H1 (cell line): ENCODE data around the gene CEBPG. TPM values are rescaled to one million over a fixed set of nuclear protein-coding genes. Genes with fewer than 3 reads are reported as not detected.

Source experiments
- CTCF ChIA-PET: fragments of 300-600 bp; sonication (Branson Sonifier 250); formaldehyde crosslinking; loops from one replicate; lab custom pipeline; 2021; ENCODE audit not compliant: partially characterized antibody; lab: Charles Lee
- POLR2A ChIA-PET: fragments of 300-600 bp; sonication (Branson Sonifier 250); formaldehyde crosslinking; loops from one replicate; lab custom pipeline; 2021; ENCODE audit warnings: inconsistent platforms; ENCODE audit not compliant: partially characterized antibody; lab: Charles Lee
- DNase-seq, 2 experiments: peaks; one replicate each; pipeline versions ENCODE4 v3.0.0 to v3.0.0-alpha.2; 2010 to 2022; ENCODE audit warnings: low spot score in 2 of 2, low read depth in 1 of 2, mixed read lengths in 1 of 2
- FAIRE-seq: peaks from 2 replicates; lab custom pipeline; 2011; peaks lifted over from hg19 to GRCh38; lab: Jason Lieb, UNC
- H2AFZ ChIP-seq: 2 replicates; pipeline ENCODE4 v1.8.1; 2012; ENCODE audit warnings: low read length, inconsistent platforms
- H2AK5ac ChIP-seq: 2 replicates; pipeline ENCODE4 v1.6.1; 2013; ENCODE audit warnings: low read depth, low read length
- H2BK120ac ChIP-seq: replicated peaks from 2 replicates; pipeline ENCODE3; 2013; ENCODE audit warnings: low read depth, low read length, inconsistent platforms
- H2BK12ac ChIP-seq: 2 replicates; pipeline ENCODE4 v1.6.1; 2013; ENCODE audit warnings: low read depth, low read length
- H2BK15ac ChIP-seq: 2 replicates; pipeline ENCODE4 v1.6.1; 2013; ENCODE audit warnings: low read length
- H2BK20ac ChIP-seq: 2 replicates; pipeline ENCODE4 v1.6.1; 2013; ENCODE audit warnings: low read length
- H2BK5ac ChIP-seq: 2 replicates; pipeline ENCODE4 v1.6.1; 2013; ENCODE audit warnings: low read depth, low read length
- H3K14ac ChIP-seq: 2 replicates; pipeline ENCODE4 v1.6.1; 2013; ENCODE audit warnings: inconsistent platforms; ENCODE audit not compliant: insufficient read length
- H3K18ac ChIP-seq: 2 replicates; pipeline ENCODE4 v1.6.1; 2013; ENCODE audit warnings: low read length; ENCODE audit errors: extremely low read depth
- H3K23ac ChIP-seq: 2 replicates; pipeline ENCODE4 v1.6.1; 2013; ENCODE audit warnings: inconsistent platforms; ENCODE audit not compliant: insufficient read length
- H3K23me2 ChIP-seq: 2 replicates; pipeline ENCODE4 v1.6.1; 2013; ENCODE audit warnings: low read depth, low read length
- H3K27ac ChIP-seq: 2 replicates; pipeline ENCODE4 v1.6.1; 2011; ENCODE audit warnings: low read depth, low read length, inconsistent platforms
- H3K27me3 ChIP-seq, 4 experiments: replicated peaks in 1 of 4; 1 replicate in 1 of 4; 2 replicates in 3 of 4; pipeline versions ENCODE4 v1.6.1 to v1.8.1; 2011 to 2013; ENCODE audit warnings: low read length in 3 of 4, mild to moderate bottlenecking in 3 of 4, inconsistent platforms in 2 of 4, mixed read lengths in 2 of 4, moderate library complexity in 1 of 4; ENCODE audit not compliant: control insufficient read depth in 3 of 4, insufficient read depth in 3 of 4; ENCODE audit errors: extremely low read depth in 1 of 4
- H3K36me3 ChIP-seq, 4 experiments: 2 replicates each; pipeline versions ENCODE4 v1.6.1 to v1.8.1; 2011 to 2013; ENCODE audit warnings: mild to moderate bottlenecking in 4 of 4, low read length in 3 of 4, moderate library complexity in 2 of 4, control low read depth in 1 of 4, inconsistent platforms in 1 of 4; ENCODE audit not compliant: insufficient read depth in 4 of 4, control insufficient read depth in 2 of 4
- H3K4ac ChIP-seq: replicated peaks from 2 replicates; pipeline ENCODE3; 2013; ENCODE audit warnings: low read length, low read depth, mixed read lengths, inconsistent platforms; ENCODE audit not compliant: insufficient read length
- H3K4me1 ChIP-seq, 4 experiments: replicated peaks in 1 of 4; 1 replicate in 1 of 4; 2 replicates in 3 of 4; pipeline versions ENCODE4 v1.6.1 to v1.8.1; 2011 to 2013; ENCODE audit warnings: low read length in 3 of 4, inconsistent platforms in 2 of 4, mixed read lengths in 1 of 4; ENCODE audit not compliant: insufficient read depth in 4 of 4, control insufficient read depth in 3 of 4
- H3K4me2 ChIP-seq, 2 experiments: 2 replicates each; pipeline versions ENCODE4 v1.6.1 to v1.8.1; 2011 to 2013; ENCODE audit warnings: low read depth in 2 of 2, low read length in 2 of 2, control low read depth in 1 of 2, inconsistent platforms in 1 of 2, mild to moderate bottlenecking in 1 of 2; ENCODE audit not compliant: insufficient read depth in 1 of 2
- H3K4me3 ChIP-seq, 4 experiments: fragments of 200-600, 300-600 bp in 1 of 4; sonication (generic), shearing (Covaris generic), sonication (Bioruptor Twin) in 1 of 4; 2 replicates each; pipeline versions ENCODE4 v1.5.1 to v1.8.1; 2011 to 2016; ENCODE audit warnings: low read length in 4 of 4, low read depth in 3 of 4, control low read depth in 2 of 4, inconsistent platforms in 2 of 4, mild to moderate bottlenecking in 2 of 4, mixed read lengths in 1 of 4, moderate library complexity in 1 of 4; ENCODE audit not compliant: insufficient read depth in 2 of 4; ENCODE audit errors: extremely low read depth in 1 of 4
- H3K56ac ChIP-seq: replicated peaks from 2 replicates; pipeline ENCODE3; 2013; ENCODE audit warnings: low read depth, mild to moderate bottlenecking, mixed read lengths, low read length, inconsistent platforms; ENCODE audit not compliant: insufficient read length
- H3K79me1 ChIP-seq: 2 replicates; pipeline ENCODE4 v1.6.1; 2013; ENCODE audit warnings: low read depth, low read length, control low read depth
- H3K79me2 ChIP-seq, 2 experiments: 2 replicates each; pipeline versions ENCODE4 v1.6.1 to v1.8.1; 2012 to 2013; ENCODE audit warnings: low read length in 2 of 2, mild to moderate bottlenecking in 2 of 2, inconsistent platforms in 1 of 2; ENCODE audit not compliant: insufficient read depth in 2 of 2, control insufficient read depth in 1 of 2
- H3K9ac ChIP-seq, 4 experiments: replicated peaks in 1 of 4; 1 replicate in 1 of 4; 2 replicates in 3 of 4; pipeline versions ENCODE4 v1.6.1 to v1.8.1; 2011 to 2013; ENCODE audit warnings: low read depth in 3 of 4, low read length in 3 of 4, control low read depth in 2 of 4, mild to moderate bottlenecking in 2 of 4, moderate library complexity in 2 of 4, inconsistent platforms in 1 of 4; ENCODE audit errors: extremely low read depth in 1 of 4
- H3K9me3 ChIP-seq, 2 experiments: 2 replicates each; pipeline versions ENCODE4 v1.6.1 to v1.8.1; 2012 to 2013; ENCODE audit warnings: mild to moderate bottlenecking in 2 of 2, moderate library complexity in 2 of 2, control low read depth in 1 of 2, inconsistent platforms in 1 of 2, low read depth in 1 of 2, low read length in 1 of 2, mixed read lengths in 1 of 2; ENCODE audit not compliant: insufficient read depth in 2 of 2
- H4K20me1 ChIP-seq, 2 experiments: replicated peaks in 1 of 2; 2 replicates each; pipeline versions ENCODE3 to v1.8.1; 2011 to 2013; ENCODE audit warnings: inconsistent platforms in 2 of 2, low read length in 2 of 2, mild to moderate bottlenecking in 1 of 2; ENCODE audit not compliant: insufficient read depth in 2 of 2, control insufficient read depth in 1 of 2
- H4K5ac ChIP-seq: 2 replicates; pipeline ENCODE4 v1.6.1; 2013; ENCODE audit warnings: low read length, low read depth, mixed read lengths, inconsistent platforms; ENCODE audit not compliant: insufficient read length
- H4K8ac ChIP-seq: 2 replicates; pipeline ENCODE4 v1.8.0; 2013; ENCODE audit warnings: mild to moderate bottlenecking, moderate library complexity, low read length, inconsistent platforms; ENCODE audit not compliant: insufficient read depth; ENCODE audit errors: extremely low read depth
- H4K91ac ChIP-seq: replicated peaks from 2 replicates; pipeline ENCODE3; 2013; ENCODE audit warnings: low read length, mixed read lengths, inconsistent platforms; ENCODE audit not compliant: insufficient read length
- BCL11A ChIP-seq, 2 experiments: IDR thresholded peaks; one replicate each; pipeline ENCODE4 v1.6.1; 2011; ENCODE audit warnings: low read depth in 2 of 2, low read length in 2 of 2, mild to moderate bottlenecking in 2 of 2
- GTF2F1 ChIP-seq: IDR thresholded peaks from 2 replicates; pipeline ENCODE4 v1.6.1; 2012; ENCODE audit warnings: low read depth, low read length, improper control_type of control experiment, borderline replicate concordance
- NRF1 ChIP-seq: IDR thresholded peaks from 2 replicates; pipeline ENCODE4 v1.6.1; 2011; ENCODE audit warnings: mild to moderate bottlenecking, low read depth, low read length, improper control_type of control experiment
- SAP30 ChIP-seq: fragments of 300-600 bp; sonication (generic); IDR thresholded peaks from 2 replicates; pipeline ENCODE4 v1.7.1; 2012; ENCODE audit warnings: low read length, moderate library complexity, mild to moderate bottlenecking, inconsistent platforms; ENCODE audit not compliant: insufficient read depth, insufficient replicate concordance
- SP4 ChIP-seq: IDR thresholded peaks from 2 replicates; pipeline ENCODE4 v1.6.1; 2012; ENCODE audit warnings: low read length, inconsistent platforms
- TAF1 ChIP-seq: IDR thresholded peaks from 2 replicates; pipeline ENCODE4 v1.6.1; 2011; ENCODE audit warnings: mild to moderate bottlenecking, low read depth, low read length
- TAF7 ChIP-seq: optimal IDR thresholded peaks from 2 replicates; pipeline ENCODE3; 2011; ENCODE audit warnings: low read depth, mild to moderate bottlenecking, inconsistent platforms, low read length, moderate library complexity, borderline replicate concordance
- WGBS, 2 experiments: shearing (Covaris generic) in 1 of 2; methylation state at CpG; one replicate each; pipeline versions ENCODE4 v1.1.6 to v1.1.7; 2013 to 2015; ENCODE audit warnings: low lambda C conversion rate in 2 of 2, mixed read lengths in 2 of 2, inconsistent platforms in 1 of 2, low coverage in 1 of 2, missing lambda C conversion rate in 1 of 2; ENCODE audit not compliant: insufficient replicate concordance in 2 of 2, insufficient coverage in 1 of 2, insufficient read length in 1 of 2; ENCODE audit errors: extremely low coverage in 1 of 2, missing lambda C conversion rate in 1 of 2; 5-methylcytosine and 5-hydroxymethylcytosine counted together
- polyA plus RNA-seq, 7 experiments: library from polyadenylated mRNA; depleted of rRNA in 3 of 7; stranded (reverse) in 5 of 7; unstranded in 2 of 7; fragments of >200 nt in 5 of 7; fragments of 200-250 nt in 2 of 7; gene quantifications; 1 replicate in 5 of 7; 2 replicates in 1 of 7; 4 replicates in 1 of 7; pipeline versions ENCODE4 v1.2.1 to v1.2.3, GENCODE V29; 2011 to 2013; ENCODE audit warnings: missing spikeins in 2 of 7, mixed read lengths in 2 of 7
- total RNA-seq: library from RNA; stranded (reverse); fragmentation: NEBNext Ultra II Directional; extraction: Animal tissue kit (Norgen Biotek cat#: 25700); gene quantifications from 2 replicates; pipeline ENCODE4 v1.2.1, GENCODE V29; 2021

The CEBPG gene
- total and polyA plus RNA-seq, 2 of the 8 experiments (the other 6 are each of a cell fraction or from before 2014, with no cell fraction given) = 12.3 to 35.4 TPM

- H4K91ac ChIP-seq = no peak overlapping the region
- CTCF ChIA-PET = interaction anchor here (0.6 to 1.0 kb wide), 2 partner anchors 73 to 213 kb away, joined by 3 to 4 read pairs; no protein-coding TSS in a partner anchor
These were observed 48.9 kb upstream of the CEBPG start for GRCh38 chr19:33324628-33325027.

More at GRCh38 chr19:33324628-33325027, 48.9 kb upstream of the CEBPG start:
- Histone ChIP-seq H3K4me1 (no peaks in the 10 kb centered on the region), H3K9ac (no peak overlapping the region), H2BK12ac (no peak overlapping the region), H3K27ac (no peak overlapping the region), H3K4me3 (no peak overlapping the region), H4K8ac (no peak overlapping the region), H2BK15ac (no peak overlapping the region), H2AK5ac (no peak overlapping the region), H3K36me3 (no peaks in the 10 kb centered on the region), H3K9me3 (0 out of 4 replicates have a peak, but pooled peaks cover 3 to 4% of the 10 kb centered on the region in 2 experiments), H3K79me1 (no peaks in the 10 kb centered on the region), H3K14ac (no peak overlapping the region), H3K27me3 (no peaks in the 10 kb centered on the region), H2BK5ac (no peak overlapping the region), H3K23ac (no peak overlapping the region), H2AFZ (no peak overlapping the region), H3K4ac (no peak overlapping the region), H3K18ac (no peak overlapping the region), H4K20me1 (no peaks in the 10 kb centered on the region), H3K4me2 (no peak overlapping the region), H2BK20ac (no peak overlapping the region), H3K56ac (no peak overlapping the region), H4K5ac (no peak overlapping the region), H2BK120ac (no peak overlapping the region), H3K23me2 (no peaks in the 10 kb centered on the region), H3K79me2 (no peaks in the 10 kb centered on the region)
- WGBS, 2 experiments = 78% methylated on average over 3 of the region's 3 CpGs; no CpG with 5 or more reads in 1 of the 2 experiments
- no peak for TF ChIP-seq BCL11A (IDR thresholded peaks at IDR 0.05; ENCODE audit: low read depth in 2 of 2, low read length in 2 of 2)
- no peak for TF ChIP-seq TAF7
- TF ChIP-seq SAP30 = no peak
- no peak for TF ChIP-seq TAF1
- no peak for TF ChIP-seq GTF2F1
- no peak for TF ChIP-seq NRF1
- TF ChIP-seq SP4 = no peak
- FAIRE-seq (no peak), DNase-seq (no peak)
- POLR2A ChIA-PET = no interaction called here
